HG03565 (cell line): ENCODE data around the gene MAP2.

ENCODE experiments used
- ATAC-seq: cut with Tn5 transposase; IDR thresholded peaks from one replicate; pipeline ENCODE4 v1.9.1; 2021; ENCODE audit warnings: mild to moderate bottlenecking, moderate library complexity; ENCODE audit not compliant: unreplicated experiment

The MAP2 gene

GRCh38 chr2:209424781-209425470 lies 1.1 kb downstream of the MAP2 start:
- ATAC-seq = no peak

- ATAC-seq = peak; percentile 41
These were observed 1.7 kb downstream of the MAP2 start for GRCh38 chr2:209425471-209426071.

- no peak for ATAC-seq
These were observed 2.6 kb downstream of the MAP2 start for GRCh38 chr2:209426432-209426831.

- ATAC-seq = no peak
These were observed 7.9 kb downstream of the MAP2 start for GRCh38 chr2:209431701-209432100.

- no peak for ATAC-seq
These were observed 17.7 kb downstream of the MAP2 start for GRCh38 chr2:209441541-209441940.

- ATAC-seq = no peak
These were observed 19.1 kb downstream of the MAP2 start for GRCh38 chr2:209442939-209443338.

- ATAC-seq = no peak
These were observed 21.6 kb downstream of the MAP2 start for GRCh38 chr2:209445485-209445884.

- no peak for ATAC-seq
These were observed 27.5 kb downstream of the MAP2 start for GRCh38 chr2:209451209-209451834.

- ATAC-seq = peak; percentile 43
These were observed 32.6 kb downstream of the MAP2 start for GRCh38 chr2:209456489-209456888.

GRCh38 chr2:209458008-209458979 lies 34.4 kb downstream of the MAP2 start:
- no peak for ATAC-seq

- no peak for ATAC-seq
These were observed 35.5 kb downstream of the MAP2 start for GRCh38 chr2:209459359-209459758.

GRCh38 chr2:209460151-209460761 lies 36.4 kb downstream of the MAP2 start:
- no peak for ATAC-seq

GRCh38 chr2:209463226-209463625 lies 39.4 kb downstream of the MAP2 start:
- no peak for ATAC-seq

GRCh38 chr2:209463835-209464234 lies 40.0 kb downstream of the MAP2 start:
- no peak for ATAC-seq

- no peak for ATAC-seq
These were observed 45.0 kb downstream of the MAP2 start for GRCh38 chr2:209468846-209469245.

GRCh38 chr2:209469481-209469880 lies 45.6 kb downstream of the MAP2 start:
- ATAC-seq = no peak

- ATAC-seq = no peak
These were observed 46.6 kb downstream of the MAP2 start for GRCh38 chr2:209470466-209470865.

GRCh38 chr2:209471037-209471436 lies 47.2 kb downstream of the MAP2 start:
- ATAC-seq = no peak

- ATAC-seq = no peak
These were observed 48.4 kb downstream of the MAP2 start for GRCh38 chr2:209472112-209472832.

GRCh38 chr2:209472871-209473270 lies 49.0 kb downstream of the MAP2 start:
- no peak for ATAC-seq
